Fibroblast of mammary gland (primary cell): ENCODE results near the gene DARS2.
"Not testable (repeated sequence)": the region's sequence is repeated elsewhere in the genome, so short reads cannot be mapped to it uniquely, and the experiment has no call there.

ENCODE experiments used
- DNase-seq: peaks from one replicate; pipeline ENCODE4 v3.0.0-alpha.2; 2010; ENCODE audit warnings: low read depth
- H3K4me3 ChIP-seq: 2 replicates; pipeline ENCODE4 v1.5.1; 2011; ENCODE audit warnings: low read depth, mild to moderate bottlenecking, low read length, moderate library complexity; ENCODE audit not compliant: control insufficient read depth
- TF ChIP-seq, protein P1 (sequence below): conservative IDR thresholded peaks from 2 replicates; pipeline ENCODE4 v1.5.1; 2011; ENCODE audit warnings: low read depth, low read length, inconsistent platforms; ENCODE audit not compliant: control insufficient read depth, insufficient read depth

DARS2 gene

GRCh38 chr1:173871500-173871899 is 47.0 kb downstream of the DARS2 start:
- no peak for DNase-seq
- TF ChIP-seq, protein P1, sequence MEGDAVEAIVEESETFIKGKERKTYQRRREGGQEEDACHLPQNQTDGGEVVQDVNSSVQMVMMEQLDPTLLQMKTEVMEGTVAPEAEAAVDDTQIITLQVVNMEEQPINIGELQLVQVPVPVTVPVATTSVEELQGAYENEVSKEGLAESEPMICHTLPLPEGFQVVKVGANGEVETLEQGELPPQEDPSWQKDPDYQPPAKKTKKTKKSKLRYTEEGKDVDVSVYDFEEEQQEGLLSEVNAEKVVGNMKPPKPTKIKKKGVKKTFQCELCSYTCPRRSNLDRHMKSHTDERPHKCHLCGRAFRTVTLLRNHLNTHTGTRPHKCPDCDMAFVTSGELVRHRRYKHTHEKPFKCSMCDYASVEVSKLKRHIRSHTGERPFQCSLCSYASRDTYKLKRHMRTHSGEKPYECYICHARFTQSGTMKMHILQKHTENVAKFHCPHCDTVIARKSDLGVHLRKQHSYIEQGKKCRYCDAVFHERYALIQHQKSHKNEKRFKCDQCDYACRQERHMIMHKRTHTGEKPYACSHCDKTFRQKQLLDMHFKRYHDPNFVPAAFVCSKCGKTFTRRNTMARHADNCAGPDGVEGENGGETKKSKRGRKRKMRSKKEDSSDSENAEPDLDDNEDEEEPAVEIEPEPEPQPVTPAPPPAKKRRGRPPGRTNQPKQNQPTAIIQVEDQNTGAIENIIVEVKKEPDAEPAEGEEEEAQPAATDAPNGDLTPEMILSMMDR, result no peak

DNA sequence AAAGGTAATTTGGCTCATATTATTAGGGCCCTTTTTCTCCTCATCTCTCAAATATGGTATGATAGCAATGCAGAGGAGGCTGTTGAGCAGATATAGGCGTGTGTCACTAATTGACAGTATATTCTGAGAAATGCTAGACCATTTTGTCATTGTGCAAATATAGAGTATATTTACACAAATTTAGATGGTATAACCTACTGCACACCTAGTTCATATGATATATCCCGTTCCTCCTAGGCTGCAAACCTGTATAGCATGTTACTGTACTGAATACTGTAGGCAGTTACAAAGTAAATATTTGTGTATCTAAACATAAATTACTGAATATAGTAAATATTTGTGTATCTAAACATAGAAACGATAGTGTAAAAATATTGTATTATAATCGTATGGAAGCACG is 52.3 kb downstream of the DARS2 start:
- no peak for DNase-seq
- H3K4me3 ChIP-seq, result no peak overlapping the region
- TF ChIP-seq, protein P1, result no peak

More at GRCh38 chr1:173871500-173871899, 47.0 kb downstream of the DARS2 start:
- no peak overlapping the region for H3K4me3 ChIP-seq

- DNase-seq, result no peak
- no peak overlapping the region for H3K4me3 ChIP-seq
- TF ChIP-seq, protein P1, result no peak
These were observed 53.8 kb downstream of the DARS2 start for GRCh38 chr1:173878251-173878650.

DNA sequence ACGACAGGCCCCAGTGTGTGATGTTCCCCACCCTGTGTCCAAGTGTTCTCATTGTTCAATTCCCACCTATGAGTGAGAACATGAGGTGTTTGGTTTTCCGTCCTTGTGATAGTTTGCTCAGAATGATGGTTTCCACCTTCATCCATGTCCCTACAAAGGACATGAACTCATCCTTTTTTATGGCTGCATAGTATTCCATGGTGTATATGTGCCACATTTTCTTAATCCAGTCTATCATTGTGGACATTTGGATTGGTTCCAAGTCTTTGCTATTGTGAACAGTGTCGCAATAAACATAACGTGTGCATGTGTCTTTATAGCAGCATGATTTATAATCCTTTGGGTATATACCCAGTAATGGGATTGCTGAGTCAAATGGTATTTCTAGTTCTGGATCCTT is 56.6 kb downstream of the DARS2 start:
- DNase-seq, H3K4me3 ChIP-seq: not testable (repeated sequence)

- DNase-seq, result no peak
- no peak overlapping the region for H3K4me3 ChIP-seq
- TF ChIP-seq, protein P1, result no peak
These were observed 60.2 kb downstream of the DARS2 start for GRCh38 chr1:173884701-173885100.

DNA sequence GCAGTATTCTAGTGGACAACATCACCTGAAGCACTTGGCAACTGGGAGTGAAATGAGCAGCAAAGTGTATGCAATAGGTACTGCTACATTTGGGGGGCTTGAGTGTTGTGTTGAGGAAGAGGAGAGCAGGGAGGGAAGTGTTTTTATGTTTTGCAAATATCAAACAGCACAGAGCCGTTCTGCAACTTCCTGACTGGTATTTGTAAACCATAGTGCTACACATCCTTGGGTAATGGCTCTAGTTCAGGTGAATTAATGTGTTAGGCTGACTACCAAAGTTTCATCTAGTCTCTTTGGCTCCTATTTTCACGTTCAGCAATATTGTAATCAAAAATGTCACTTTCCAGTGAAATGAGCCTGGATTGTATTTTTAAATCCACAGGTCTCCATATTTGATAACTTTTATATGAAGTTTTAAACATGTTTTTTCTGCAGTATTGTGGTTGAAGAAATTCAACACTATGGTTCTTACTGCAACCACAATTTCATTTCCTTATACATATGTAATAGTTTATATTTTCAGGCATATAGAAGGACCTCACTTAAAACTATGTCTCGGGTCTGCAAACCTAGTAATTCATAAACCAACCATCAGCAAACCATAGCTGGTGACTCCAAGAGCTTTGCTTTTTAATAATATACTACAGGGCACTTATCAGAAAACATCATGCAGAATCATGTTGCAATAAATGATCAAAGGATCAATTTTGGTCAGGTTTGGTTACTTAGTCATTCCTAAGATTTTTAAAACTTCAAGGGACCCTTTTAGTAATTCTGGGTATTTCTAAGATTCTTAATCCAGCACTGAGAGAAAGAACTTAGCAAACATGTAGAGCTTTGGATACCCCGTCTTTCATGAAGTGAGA is 62.5 kb downstream of the DARS2 start:
- TF ChIP-seq, protein P1, result no peak
- no peak overlapping the region for H3K4me3 ChIP-seq
- DNase-seq, result no peak

- no peak overlapping the region for H3K4me3 ChIP-seq
- TF ChIP-seq, protein P1, result no peak
- no peak for DNase-seq
These were observed 63.2 kb downstream of the DARS2 start for GRCh38 chr1:173887627-173888026.
